GM12874 (cell line): ENCODE results near the gene CDH4.

Source experiments
- TF ChIP-seq, protein P1 (sequence below): IDR thresholded peaks from 2 replicates; pipeline ENCODE4 v1.5.1; 2011; ENCODE audit warnings: low read depth, mild to moderate bottlenecking, control low read depth, low read length, moderate library complexity; ENCODE audit not compliant: insufficient read depth

The CDH4 gene

GRCh38 chr20:61732511-61733210, 480.6 kb downstream of the CDH4 start:
- TF ChIP-seq, protein P1, sequence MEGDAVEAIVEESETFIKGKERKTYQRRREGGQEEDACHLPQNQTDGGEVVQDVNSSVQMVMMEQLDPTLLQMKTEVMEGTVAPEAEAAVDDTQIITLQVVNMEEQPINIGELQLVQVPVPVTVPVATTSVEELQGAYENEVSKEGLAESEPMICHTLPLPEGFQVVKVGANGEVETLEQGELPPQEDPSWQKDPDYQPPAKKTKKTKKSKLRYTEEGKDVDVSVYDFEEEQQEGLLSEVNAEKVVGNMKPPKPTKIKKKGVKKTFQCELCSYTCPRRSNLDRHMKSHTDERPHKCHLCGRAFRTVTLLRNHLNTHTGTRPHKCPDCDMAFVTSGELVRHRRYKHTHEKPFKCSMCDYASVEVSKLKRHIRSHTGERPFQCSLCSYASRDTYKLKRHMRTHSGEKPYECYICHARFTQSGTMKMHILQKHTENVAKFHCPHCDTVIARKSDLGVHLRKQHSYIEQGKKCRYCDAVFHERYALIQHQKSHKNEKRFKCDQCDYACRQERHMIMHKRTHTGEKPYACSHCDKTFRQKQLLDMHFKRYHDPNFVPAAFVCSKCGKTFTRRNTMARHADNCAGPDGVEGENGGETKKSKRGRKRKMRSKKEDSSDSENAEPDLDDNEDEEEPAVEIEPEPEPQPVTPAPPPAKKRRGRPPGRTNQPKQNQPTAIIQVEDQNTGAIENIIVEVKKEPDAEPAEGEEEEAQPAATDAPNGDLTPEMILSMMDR: no peak

GRCh38 chr20:61733216-61733615, 481.2 kb downstream of the CDH4 start:
- TF ChIP-seq, protein P1: no peak

GRCh38 chr20:61733891-61734732, 482.1 kb downstream of the CDH4 start:
- TF ChIP-seq, protein P1: no peak

- TF ChIP-seq, protein P1: no peak
Measured at GRCh38 chr20:61734733-61735502, 482.9 kb downstream of the CDH4 start.

DNA sequence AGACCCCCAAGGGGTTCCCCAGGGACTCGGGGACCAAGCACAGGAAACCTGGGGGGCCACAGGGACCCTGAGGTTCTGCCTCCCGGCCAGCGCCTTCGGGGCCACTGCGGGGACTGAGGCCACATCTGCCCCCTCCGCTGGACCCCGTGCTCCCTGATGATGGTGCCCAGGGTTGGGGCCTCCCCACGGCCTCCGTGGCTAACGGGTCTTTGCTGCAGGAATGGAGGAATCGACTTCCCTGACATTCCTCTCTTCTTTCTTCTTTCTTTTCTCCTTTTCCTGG, 483.4 kb downstream of the CDH4 start:
- TF ChIP-seq, protein P1: no peak

DNA sequence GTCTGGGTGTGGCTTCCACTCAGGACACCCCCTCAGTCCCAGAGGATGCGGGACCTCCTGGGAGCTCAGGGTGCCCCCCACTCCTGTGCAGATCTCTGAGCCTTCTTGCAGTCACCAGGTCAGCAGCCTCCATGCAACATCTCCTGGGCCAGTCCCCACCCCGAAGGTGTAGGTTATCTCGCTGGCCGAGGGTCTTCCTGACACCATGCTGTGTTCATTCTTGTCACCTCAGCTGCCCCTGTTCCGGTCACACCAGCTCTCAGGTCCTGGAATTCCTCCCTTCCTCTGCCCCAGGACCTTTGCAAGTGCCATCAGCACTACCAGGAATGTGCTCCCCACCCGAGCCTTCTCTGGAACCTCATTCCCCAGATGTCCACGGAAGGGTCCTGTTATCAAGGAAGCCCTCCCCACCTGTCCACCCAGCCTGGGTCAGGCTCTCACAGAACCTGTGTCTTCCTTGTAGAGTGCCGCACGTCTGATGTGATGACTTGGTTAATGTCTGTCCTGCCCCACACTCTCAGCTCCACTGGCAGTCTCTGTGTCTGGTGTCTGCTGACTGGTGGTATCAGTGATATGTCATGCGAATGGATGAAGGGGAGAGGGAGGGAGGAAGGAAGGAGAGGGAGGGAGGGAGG, 484.1 kb downstream of the CDH4 start:
- TF ChIP-seq, protein P1: no peak
